ENCODE results near the gene ALLC. TPM values are rescaled to one million over a fixed set of nuclear protein-coding genes. Genes with fewer than 3 reads are reported as not detected.

The ALLC gene
- total RNA-seq, 1 donor from 2014 or later, result 0.13 TPM

GRCh38 chr2:3680548-3681345, 22.7 kb downstream of the ALLC start:
- Histone ChIP-seq H3K27me3 (ENCODE audit: control insufficient read depth, insufficient read depth, low read length) (no peaks in the 10 kb centered on the region), H3K4me3 (ENCODE audit: low read depth, low read length) (no peak overlapping the region), H3K36me3 (ENCODE audit: control insufficient read depth, insufficient read depth, low read length) (no peaks in the 10 kb centered on the region)
- TF ChIP-seq CTCF (IDR thresholded peaks at IDR 0.05; ENCODE audit: insufficient read depth, low read length, poor library complexity, severe bottlenecking), result no peak
- DNase-seq (ENCODE audit: low read depth), result no peak

GRCh38 chr2:3681625-3682024, 23.6 kb downstream of the ALLC start:
- TF ChIP-seq CTCF (IDR thresholded peaks at IDR 0.05; ENCODE audit: insufficient read depth, low read length, poor library complexity, severe bottlenecking), result no peak
- DNase-seq (ENCODE audit: low read depth), result no peak
- Histone ChIP-seq H3K27me3 (ENCODE audit: control insufficient read depth, insufficient read depth, low read length) (no peaks in the 10 kb centered on the region), H3K4me3 (ENCODE audit: low read depth, low read length) (no peak overlapping the region), H3K36me3 (ENCODE audit: control insufficient read depth, insufficient read depth, low read length) (no peaks in the 10 kb centered on the region)

- Histone ChIP-seq H3K4me3 (ENCODE audit: low read depth, low read length) (no peak overlapping the region), H3K36me3 (ENCODE audit: control insufficient read depth, insufficient read depth, low read length) (no peaks in the 10 kb centered on the region), H3K27me3 (ENCODE audit: control insufficient read depth, insufficient read depth, low read length) (no peaks in the 10 kb centered on the region)
- TF ChIP-seq CTCF (IDR thresholded peaks at IDR 0.05; ENCODE audit: insufficient read depth, low read length, poor library complexity, severe bottlenecking), result no peak
- DNase-seq (ENCODE audit: low read depth), result no peak
These were observed 24.8 kb downstream of the ALLC start for GRCh38 chr2:3682811-3683210.

- no peak for DNase-seq (ENCODE audit: low read depth)
- no peaks in the 10 kb centered on the region for H3K36me3 ChIP-seq (ENCODE audit: control insufficient read depth, insufficient read depth, low read length)
- no peaks in the 10 kb centered on the region for H3K27me3 ChIP-seq (ENCODE audit: control insufficient read depth, insufficient read depth, low read length)
- H3K4me3 ChIP-seq (ENCODE audit: low read depth, low read length), result no peak overlapping the region
- no peak for TF ChIP-seq CTCF (IDR thresholded peaks at IDR 0.05; ENCODE audit: insufficient read depth, low read length, poor library complexity, severe bottlenecking)
These were observed 25.9 kb downstream of the ALLC start for GRCh38 chr2:3683748-3684454.

- TF ChIP-seq CTCF (IDR thresholded peaks at IDR 0.05; ENCODE audit: insufficient read depth, low read length, poor library complexity, severe bottlenecking), result no peak
- no peak for DNase-seq (ENCODE audit: low read depth)
- Histone ChIP-seq H3K4me3 (ENCODE audit: low read depth, low read length) (no peak overlapping the region), H3K27me3 (ENCODE audit: control insufficient read depth, insufficient read depth, low read length) (peaks cover 2% of the 10 kb centered on the region), H3K36me3 (ENCODE audit: control insufficient read depth, insufficient read depth, low read length) (no peaks in the 10 kb centered on the region)
These were observed 32.2 kb downstream of the ALLC start for GRCh38 chr2:3689998-3690748.

Data from kidney epithelial cell (primary cell).